AG20443 (cell line): Measurements from ENCODE around the gene ADAM12.

Source experiments
- DNase-seq: peaks from one replicate; pipeline ENCODE4 v3.0.0; 2012; ENCODE audit warnings: low spot score, mixed read lengths

Gene ADAM12

GRCh38 chr10:126387931-126388911, at the start of gene ADAM12:
Gene ADAM12, minus strand, starts transcription at chr10:126388477. Its CDS starts 332 bp downstream, at chr10:126388145.
- peak; percentile 78 for DNase-seq

- DNase-seq = no peak
Observed at GRCh38 chr10:126437635-126438406, 49.5 kb upstream of the ADAM12 start.

GRCh38 chr10:126434235-126434634, 46.0 kb upstream of the ADAM12 start:
- no peak for DNase-seq

GRCh38 chr10:126433351-126433750, 45.1 kb upstream of the ADAM12 start:
- no peak for DNase-seq

GRCh38 chr10:126432507-126432906, 44.2 kb upstream of the ADAM12 start:
- no peak for DNase-seq

DNA sequence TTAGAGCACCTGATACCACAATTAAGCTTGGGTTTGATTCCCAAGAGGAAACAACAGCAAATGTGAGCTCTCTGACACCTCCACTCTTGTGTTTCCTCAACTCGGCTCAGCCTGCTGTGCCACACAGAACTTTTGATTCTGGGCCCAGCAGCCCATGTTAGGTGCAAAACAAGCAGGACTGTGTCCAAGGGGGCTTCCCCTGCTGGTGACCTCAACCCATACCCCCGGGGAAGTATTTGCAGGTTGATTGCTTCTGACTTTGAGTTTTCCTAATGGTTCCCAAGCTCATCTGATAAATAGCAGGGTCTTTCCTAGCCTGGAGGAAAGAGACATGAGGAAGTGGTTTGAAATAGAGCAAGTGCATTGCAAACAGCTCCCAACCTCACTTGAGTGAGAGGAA, 43.5 kb upstream of the ADAM12 start:
- no peak for DNase-seq

- DNase-seq = no peak
Observed at GRCh38 chr10:126430512-126430911, 42.2 kb upstream of the ADAM12 start.

DNA sequence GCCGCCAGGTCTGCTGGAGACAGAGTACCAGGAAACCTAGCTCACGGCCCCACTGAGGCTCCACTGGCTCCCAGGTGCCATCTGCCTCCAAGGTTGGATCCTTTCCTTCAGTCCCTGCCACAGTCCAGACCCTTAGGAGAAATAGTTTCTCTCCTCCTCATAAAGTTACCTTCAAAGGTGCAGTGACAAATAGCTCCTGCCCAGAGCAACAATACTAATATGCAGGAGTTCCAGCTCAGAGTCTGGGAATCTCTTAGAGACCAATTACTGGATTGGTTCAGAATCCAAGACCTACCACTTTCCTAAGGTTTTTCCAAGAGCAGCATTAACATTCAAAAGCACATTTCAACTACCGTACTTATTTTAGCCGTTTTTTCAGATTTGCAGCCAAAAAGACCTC, 41.0 kb upstream of the ADAM12 start:
- no peak for DNase-seq

DNA sequence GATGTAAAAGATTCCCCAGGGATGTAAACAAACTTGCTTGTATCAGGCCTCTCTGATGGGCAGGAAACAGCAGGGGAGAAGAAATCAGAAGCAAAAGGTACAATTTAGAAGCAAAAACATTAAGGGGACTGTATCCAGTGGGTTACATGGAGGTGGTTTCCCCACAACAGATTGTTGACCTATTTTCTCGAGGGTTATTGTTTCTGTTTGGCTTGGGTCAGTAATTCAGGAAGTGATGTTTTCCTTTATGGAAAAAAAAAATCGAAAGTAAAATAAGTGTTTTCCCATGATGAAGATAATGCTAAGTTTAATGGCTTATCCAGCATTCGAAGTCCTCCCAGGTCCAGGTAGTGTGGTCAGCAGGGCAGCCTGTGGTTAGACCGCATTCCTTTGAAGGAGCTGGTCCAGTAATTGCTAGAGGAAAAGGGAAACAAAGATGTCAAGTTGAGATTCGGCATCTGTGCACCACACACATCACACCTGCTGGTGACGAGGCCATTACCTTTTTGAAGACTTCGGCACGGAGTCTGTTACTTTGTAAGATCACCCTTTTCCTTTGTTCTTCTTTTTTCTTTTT, 37.3 kb upstream of the ADAM12 start:
- no peak for DNase-seq

- no peak for DNase-seq
Observed at GRCh38 chr10:126425032-126425431, 36.8 kb upstream of the ADAM12 start.

- no peak for DNase-seq
Observed at GRCh38 chr10:126423732-126424491, 35.6 kb upstream of the ADAM12 start.

DNA sequence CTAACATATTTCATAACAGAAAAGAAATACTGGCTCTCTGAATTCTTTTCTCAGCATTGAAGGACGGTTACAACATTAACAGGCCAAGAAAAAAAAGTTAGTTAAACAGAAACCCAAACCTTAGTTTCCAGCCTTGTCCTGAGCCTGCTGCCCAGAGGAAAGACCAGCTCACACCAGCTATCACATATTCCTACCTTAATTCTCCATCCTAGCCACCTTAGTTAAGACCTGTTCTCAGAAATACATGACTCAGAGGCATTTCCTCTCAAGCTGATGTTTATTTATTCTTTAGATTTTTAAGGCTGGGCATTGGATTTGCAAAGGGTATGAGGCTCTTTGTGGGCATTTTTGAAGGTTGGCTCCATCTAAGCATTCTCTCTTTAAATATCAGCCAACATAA, 34.3 kb upstream of the ADAM12 start:
- peak; percentile 16 for DNase-seq

DNA sequence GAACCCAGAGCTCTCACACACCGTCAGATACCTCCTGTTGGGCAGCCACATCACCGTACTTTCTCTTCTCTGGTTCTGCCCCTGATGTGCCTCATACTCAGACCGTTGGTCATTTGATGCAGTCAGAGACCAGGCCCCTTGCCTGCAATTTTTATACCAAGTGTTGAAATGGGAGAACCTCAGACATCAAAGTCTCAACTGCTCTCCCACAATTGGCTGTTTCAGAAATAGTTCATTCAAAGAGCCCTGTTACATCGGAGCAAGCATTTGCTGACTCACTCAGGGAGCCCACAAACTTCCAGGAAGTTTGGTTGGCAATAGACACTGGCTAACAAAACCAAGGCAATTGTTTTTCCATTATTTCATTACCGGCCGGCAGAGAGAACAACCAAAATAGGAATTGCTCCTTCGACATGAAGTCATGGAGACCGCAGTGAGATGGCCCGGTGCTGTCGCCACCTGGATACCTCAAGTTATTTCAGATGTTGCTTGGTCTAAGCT, 33.5 kb upstream of the ADAM12 start:
- DNase-seq = peak; percentile 88

- no peak for DNase-seq
Observed at GRCh38 chr10:126420567-126421300, 32.5 kb upstream of the ADAM12 start.

DNA sequence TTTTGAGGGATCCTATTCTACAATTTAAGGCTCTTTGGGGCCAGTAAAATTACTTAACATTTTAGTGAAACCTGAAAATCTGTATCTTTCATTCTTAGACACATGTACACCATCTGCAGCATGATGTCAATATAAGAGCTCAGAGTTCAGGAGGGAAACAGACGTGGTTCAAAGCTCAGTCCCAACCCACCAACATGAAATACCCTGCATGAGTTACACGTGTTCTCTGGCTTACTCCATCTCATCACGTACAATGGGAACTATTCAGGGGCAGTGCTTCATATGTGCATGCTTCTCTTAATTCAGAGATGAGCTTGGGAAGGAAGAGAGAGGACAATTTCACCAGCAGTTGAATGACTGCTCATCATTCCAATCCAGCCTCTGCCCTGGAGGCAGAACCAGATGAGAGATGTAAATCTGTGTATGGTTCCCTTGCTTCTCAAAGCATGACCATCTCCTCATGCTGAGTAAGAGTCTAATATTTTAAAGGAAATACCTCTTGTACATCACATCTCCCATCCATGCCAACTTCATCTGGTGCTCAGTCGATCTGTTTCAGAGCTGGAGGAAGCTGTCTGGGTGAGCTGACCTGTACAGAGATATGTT, 29.0 kb upstream of the ADAM12 start:
- DNase-seq = no peak

- DNase-seq = no peak
Observed at GRCh38 chr10:126409821-126410220, 21.5 kb upstream of the ADAM12 start.

GRCh38 chr10:126408953-126409641, 20.8 kb upstream of the ADAM12 start:
- no peak for DNase-seq

DNA sequence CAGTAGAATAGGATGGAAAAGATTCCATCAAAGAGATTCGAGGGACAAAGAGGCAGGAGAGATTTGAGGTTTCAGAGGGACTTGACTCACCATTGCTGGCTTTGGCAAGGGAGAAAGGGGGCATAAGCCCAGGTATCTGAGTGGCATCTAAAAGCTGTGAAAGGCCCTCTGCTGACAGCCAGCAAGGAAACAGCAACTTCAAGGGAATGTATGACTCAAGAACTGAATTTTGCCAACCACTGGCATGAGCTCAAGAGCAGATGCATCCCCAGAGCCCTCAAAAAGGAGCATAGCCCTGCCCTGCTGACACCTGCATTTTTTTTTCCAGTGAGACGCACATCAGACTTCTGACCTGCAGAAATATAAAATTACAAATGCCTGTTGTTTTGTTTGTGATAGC, 19.6 kb upstream of the ADAM12 start:
- DNase-seq = peak; percentile 26

DNA sequence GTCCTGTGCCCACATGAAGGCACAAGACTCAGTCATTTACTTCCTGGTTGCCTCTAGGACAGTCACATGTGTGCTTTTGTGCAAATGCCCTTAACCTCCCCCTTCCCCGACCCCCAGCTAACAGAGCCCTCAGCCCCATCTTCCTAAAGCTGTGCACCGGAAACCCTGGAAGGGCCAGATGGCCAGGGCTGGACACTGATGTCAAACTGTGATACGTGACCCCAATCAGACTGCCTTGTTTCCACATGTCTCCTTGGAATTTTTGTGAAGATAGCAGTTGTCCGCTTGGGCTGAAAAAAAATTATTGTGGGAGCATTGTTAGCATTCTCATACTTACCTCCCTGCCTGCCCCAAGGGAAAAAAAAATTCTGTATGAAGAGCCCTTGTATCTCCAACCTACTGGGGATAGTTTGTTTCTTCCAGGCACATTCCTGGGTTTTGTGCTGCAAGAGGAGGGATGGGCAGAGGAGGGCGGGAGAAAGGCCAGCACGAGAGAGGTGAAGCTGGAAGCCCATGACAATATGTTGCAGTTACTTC, 17.0 kb upstream of the ADAM12 start:
- no peak for DNase-seq
